ENCODE results near the gene BCL11A.

The BCL11A gene

DNA sequence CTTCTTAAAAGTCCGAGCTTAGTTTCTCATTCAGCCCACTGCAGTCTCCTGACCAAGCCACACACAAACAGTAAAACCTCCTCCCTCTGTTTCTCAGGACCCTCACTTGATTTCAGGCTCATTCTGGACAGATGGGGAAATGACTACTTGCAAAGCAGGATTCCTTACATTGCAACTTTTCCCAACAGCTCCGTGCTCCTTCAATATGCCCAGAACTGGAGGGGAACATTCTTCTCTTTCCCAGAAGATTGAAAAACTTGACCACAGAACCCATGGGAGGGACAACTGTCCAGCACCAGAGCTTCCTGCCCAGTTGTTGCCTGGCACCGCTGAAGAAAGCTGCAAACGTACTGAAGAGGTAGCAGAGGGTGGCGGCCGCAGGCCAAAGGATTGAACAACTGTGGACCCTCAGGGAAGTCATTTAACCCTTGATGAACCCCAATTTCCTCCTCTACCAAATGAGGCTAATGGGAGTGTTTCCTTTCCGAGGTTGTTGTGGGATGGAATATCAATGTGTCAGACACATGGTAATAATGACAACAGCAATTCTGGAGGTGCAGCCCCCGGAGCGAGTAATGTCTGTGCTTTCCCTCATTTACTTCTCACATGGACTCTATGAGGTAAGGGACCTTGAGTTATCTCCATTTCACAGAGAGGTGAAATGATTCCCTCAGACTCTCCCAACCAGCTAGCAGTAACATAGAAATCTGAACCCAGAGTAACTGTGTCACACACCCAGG is 25.0 kb downstream of the BCL11A start:
- DNase-seq (ENCODE audit: low read depth in 1 of 2, low spot score in 1 of 2) = no peak

DNA sequence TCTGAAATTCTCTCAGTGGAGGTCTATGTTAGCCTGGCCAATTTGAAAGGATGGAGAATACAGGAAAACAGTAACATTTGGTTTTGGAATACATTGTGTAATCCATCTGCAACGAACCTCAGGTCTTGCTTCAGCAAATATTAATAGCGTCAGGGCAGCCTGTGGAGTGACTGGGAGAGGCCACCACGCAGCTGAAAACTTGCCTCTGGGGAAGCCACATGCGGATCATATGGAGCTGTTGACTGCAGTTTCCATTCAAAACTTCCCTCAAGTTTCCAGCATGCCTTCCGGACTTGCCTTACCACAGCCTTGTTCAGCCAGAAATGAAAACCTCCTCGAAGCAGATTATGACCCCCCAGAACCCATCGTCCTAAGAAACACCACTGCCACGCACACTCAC is 25.7 kb downstream of the BCL11A start:
- DNase-seq (ENCODE audit: low read depth in 1 of 2, low spot score in 1 of 2) = no peak

DNA sequence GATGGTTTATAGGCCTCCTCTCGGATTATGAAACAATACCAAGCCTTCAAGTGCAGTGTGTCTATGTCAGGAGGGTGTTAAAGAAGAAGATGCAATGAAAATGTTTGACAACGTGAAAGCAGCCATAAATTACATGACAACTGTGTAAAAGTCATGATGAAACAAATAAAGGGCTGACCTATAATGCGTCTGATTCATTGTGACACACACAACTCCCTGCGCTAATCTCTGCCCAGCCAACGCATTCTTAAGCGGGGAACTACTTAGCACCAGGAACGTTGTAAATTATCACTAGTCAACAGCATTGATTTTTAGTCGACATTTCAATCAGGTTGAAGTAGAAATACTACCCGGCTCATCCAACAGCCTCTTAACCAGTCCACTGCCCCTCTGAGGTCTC is 26.8 kb downstream of the BCL11A start:
- no peak for DNase-seq (ENCODE audit: low read depth in 1 of 2, low spot score in 1 of 2)

DNA sequence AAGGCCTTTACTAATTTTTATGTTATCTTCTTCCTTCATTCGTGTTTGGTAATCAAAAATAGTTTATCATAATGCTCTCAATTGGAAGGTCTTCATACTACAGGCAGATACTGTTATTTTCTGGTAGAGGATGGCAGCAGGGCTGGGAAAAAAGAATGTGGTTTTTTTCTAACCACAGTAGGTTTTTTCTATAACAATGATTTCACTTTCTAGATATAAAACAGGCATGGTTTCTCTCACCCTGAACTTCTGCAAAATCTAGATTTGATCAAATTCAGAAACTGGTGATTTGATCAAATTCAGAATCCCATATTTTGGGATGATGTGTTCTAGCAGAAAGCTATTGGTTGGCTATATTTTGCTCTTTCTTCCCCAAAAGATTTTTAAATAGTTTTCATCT is 27.6 kb downstream of the BCL11A start:
- no peak for DNase-seq (ENCODE audit: low read depth in 1 of 2, low spot score in 1 of 2)

DNA sequence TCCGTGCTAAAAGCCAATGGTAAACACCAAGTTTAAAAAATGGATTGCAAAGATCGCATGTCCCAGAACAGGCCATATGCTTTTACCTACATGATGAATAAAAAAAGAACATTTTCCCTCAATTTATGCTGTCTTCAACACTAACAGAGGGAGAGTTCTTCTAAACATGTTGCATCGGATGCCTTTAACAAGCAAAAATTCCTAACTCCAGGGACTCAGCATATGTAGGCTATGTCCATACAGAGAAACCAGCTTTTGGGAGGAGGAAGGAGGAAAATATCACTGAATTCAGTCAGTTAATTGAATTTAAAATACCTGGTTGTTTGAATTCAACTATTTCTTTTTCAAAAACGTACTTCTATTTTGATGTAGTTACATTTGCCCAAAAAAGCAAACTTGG is 28.6 kb downstream of the BCL11A start:
- no peak for DNase-seq (ENCODE audit: low read depth in 1 of 2, low spot score in 1 of 2)

DNA sequence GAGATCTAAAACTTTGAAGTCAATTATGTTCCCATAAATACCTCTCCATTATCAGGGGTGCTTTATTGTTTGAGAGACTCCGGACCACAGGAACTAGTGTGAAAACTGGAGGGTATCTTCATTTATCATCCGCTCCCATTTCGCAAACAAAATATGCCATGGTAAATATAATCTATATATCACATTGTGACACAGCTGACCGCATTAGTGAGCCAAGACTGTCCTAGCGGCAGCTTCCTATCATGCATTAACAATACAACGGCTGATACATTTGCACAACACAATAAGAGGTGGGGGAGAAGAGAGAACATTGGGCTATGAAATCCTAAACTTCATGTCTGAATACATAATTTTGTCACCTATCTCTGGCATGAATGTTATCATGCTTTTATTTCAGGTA is 29.5 kb downstream of the BCL11A start:
- DNase-seq (ENCODE audit: low read depth in 1 of 2, low spot score in 1 of 2) = no peak

DNA sequence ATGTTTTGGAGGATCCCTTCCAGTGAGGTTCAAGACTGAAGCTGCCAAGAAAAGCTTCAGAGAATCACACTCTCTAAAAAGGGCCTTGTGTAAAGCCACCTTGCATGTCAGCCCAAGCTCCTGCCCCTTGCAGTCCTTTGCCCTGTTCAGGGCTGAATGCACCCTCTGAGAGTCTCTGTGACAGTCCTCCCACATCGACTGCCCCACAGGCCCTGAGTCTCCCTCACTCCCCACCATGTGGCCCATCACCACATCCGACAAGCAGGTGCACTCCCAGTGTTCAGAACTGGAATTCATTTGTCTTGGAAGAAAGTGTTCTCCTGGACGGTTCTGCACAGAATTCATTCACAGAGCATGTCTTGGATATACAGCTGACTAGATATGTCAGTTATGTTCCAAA is 31.0 kb downstream of the BCL11A start:
- no peak for DNase-seq (ENCODE audit: low read depth in 1 of 2, low spot score in 1 of 2)

DNA sequence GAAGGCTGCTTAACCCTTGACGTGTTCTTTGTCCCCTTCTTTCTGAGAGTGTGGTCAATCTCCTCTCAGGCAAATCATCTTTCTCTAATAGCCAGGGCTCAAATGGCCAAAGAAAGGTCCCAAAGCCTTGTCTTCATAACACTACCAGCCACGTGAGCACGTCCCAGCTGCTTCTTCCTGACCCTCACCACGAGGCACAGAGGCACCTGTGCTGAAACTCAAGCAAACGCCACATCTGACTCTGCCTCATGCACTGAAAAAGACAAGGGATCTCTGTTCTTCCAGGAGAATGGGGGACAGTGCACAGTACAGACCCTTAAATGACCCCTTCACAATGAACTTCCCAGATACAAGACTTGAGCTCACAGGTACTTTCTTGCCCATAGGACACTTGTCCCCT is 31.8 kb downstream of the BCL11A start:
- no peak for DNase-seq (ENCODE audit: low read depth in 1 of 2, low spot score in 1 of 2)

DNA sequence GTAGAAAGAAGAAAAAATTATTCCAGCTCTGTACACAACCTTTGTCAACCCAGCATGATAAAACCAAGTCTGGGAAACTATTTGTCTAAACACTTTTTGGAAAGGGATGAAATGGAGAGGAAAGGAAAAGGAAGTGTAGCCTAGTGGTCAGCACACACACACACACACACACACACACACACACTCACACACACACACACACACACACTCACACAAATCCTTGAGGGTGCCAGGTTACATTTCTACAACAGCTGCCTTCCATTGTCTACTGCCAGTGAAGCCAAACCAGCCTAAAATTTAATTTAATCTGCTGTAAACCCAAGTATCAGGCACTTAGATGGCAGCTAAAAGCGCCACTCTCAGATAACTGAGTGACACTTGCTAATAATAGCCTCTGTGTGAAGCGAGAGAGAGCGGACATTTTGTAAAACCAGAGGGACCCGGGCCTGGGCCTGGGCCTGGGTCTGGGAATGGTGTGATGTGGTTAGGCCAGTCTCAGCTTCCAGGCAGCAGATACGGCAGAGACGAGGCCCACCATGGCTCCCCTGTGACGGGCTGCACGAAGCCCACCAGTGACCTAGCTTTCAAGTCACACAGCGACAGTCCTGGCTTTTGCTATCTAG is 32.4 kb downstream of the BCL11A start:
- DNase-seq (ENCODE audit: low read depth in 1 of 2, low spot score in 1 of 2) = no peak

DNA sequence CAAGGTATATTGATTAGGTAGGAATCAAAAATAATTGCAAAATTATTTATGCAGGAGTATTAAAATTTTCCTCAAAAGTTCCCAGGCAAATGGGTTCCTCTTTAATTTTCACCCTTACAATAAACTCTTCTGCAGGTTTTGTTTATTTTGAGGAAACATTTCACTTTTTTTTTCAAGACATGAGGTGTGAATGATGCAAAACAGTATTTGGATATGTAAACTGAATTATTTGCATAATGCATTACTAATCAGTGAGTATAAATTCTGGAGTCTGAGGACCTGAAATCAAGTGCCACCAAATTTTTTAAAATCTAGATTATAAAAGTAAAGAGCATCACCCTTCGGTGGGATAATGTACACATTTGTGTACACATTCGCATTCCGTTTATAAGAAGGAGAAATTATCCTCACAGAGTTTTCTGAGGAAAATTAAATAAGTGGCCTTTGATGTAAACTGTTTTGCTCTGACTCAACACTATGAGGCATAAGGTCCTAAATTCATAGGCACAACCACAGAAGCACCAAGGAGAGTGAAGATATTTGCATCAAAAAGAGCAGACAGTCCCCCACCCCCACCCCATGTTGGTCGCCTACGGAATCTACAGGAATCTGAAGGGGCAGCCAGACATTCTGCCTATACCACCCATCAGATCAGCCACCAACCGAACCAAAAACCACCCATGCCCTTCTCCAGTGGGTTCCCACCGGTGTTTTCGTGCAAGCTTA is 33.1 kb downstream of the BCL11A start:
- no peak for DNase-seq (ENCODE audit: low read depth in 1 of 2, low spot score in 1 of 2)

DNA sequence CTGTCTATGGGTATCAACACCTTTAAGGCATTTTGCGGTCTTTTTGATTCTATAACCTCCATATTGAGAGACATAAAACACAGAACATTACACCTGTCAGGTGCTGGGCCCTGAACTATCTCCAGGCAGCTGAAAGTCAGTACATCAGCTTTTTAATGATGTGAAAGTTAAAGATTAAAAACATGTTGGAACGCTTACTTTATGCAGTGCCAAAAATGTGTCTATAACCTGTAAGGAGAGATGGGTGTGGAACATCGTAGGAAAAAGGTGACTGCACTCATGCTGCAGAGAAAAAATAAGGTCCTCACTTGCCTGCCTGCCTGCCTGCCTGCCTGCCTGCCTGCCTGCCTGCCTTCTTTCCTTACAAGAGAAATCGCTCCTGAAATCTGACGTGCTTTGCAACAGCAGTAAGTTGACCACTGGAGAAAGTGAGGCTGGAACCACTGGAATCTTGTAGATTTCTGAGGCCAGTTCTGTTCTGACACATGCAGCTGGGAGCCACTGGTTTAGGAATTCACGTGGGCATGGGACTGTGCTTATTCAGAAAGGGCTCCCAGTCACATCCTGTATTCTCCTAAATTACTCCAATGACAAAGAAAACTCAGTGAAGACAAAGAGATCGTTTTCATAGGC is 34.1 kb downstream of the BCL11A start:
- DNase-seq (ENCODE audit: low read depth in 1 of 2, low spot score in 1 of 2) = no peak

DNA sequence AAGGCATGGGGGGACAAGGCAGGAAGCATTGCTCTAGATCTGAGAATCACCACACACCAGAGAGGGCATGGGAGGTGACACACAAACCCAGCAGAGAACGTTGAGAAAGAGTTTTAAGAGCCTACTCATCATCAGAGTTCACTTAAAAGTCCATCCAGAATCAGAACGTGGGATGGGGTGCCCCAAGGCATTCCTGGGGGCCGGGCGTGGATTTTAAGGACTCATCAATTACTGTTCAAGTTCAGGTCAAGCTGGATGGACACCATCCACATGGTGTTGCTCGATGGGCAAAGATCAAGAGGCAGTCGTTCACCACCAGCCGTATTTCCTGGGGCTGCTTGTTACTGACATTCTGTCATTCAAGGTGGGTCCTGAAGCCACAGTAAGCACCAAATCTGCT is 34.9 kb downstream of the BCL11A start:
- DNase-seq (ENCODE audit: low read depth in 1 of 2, low spot score in 1 of 2) = no peak

DNA sequence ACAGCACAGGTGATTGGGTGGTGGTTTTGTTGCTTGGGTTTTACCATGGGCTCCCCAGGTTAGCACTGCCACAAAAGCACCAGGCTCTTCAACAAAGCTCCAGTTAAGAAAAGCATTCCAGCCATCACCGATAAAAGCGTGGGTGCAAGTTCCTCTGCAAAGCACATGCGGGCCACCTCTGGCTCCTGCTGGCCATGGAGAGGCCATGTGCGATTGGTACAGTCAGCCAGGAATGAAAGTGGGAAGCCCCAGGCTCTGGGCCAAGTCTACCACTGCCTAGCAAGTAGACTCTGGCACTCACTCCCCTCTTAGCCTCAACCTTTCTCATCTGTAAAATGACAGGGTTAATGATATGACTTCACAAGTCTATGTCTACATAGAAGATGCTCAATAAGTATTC is 36.0 kb downstream of the BCL11A start:
- no peak for DNase-seq (ENCODE audit: low read depth in 1 of 2, low spot score in 1 of 2)

DNA sequence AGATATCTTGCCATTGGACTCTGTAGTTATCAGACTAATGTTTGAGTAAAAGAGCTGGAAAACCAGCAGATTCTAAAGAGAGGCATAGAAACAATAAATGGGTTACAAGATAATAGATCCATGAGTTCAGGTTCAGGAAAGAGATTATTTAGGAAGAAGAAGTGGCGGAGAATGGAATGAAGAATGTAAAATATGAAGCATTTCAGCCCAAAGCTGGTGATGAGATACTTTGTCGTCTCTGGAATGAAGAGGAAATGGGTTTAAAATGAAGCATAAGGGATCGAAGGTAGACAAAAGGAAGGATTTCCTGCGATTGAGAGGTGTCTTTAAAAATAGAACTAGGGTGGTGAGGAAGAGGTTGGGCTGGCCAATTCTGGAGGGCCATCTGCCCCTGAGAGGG is 36.6 kb downstream of the BCL11A start:
- DNase-seq (ENCODE audit: low read depth in 1 of 2, low spot score in 1 of 2) = no peak

DNA sequence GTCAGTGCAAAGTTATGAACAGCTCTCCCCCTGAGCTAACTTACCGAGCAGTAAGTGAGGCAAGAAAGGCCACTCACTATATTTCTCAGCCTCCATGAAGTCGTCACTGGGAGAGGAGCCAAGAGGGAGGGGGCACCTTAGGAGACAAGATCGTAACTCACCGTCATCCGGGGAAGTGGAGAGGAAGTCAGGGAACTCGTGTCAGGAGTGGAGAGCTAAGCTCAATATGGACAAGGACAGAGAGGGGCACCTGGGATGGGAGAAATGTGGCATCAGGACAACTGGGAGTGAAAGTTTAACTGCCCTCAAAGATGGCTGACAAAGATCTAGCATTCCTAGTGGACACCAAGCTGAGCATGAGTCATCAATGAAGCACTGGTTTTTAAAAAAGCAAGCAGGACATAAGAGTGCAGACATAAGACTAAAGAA is 37.1 kb downstream of the BCL11A start:
- no peak for DNase-seq (ENCODE audit: low read depth in 1 of 2, low spot score in 1 of 2)

DNA sequence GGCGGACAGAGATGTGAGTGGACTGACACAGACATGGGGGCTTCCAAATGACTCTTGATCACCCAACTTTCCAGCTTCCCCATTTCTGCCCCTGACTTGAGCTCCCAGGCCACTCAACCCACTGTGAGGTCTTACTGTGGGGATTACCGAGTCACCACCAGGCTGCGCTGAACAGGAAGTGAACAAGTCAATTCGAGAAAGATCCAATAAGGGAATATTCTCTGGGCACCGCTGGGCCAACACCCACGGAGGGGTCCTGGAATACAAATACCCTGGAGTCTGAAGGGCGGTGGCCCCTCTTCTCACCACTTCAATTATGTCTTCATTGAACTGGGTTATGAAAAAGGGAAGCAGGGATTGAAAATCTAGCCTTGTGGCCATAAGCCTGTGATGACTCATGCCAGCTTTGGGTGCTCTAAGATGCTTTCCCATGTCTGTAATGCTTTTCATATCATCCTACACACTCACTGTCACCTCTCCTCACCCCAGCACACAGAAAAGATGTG is 37.7 kb downstream of the BCL11A start:
- no peak for DNase-seq (ENCODE audit: low read depth in 1 of 2, low spot score in 1 of 2)

DNA sequence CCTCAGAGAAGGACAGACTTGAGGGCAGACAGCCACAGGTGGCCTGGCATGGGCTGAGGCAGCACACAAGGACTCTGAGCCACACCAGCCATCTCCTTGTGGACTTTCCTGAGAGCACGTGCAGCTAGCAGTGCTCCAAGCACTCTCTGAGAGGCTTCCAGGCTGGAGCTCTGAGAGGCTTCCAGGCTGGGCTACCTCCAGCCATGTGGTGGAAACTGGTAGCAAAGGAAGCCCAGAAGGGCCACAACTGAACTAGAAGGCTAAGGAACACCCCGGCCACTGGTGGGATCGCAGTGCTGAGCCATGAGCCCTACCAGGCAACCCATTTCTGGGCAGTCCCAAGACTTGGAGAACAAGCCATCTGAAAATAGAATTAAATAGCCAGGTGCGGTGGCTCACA is 39.5 kb downstream of the BCL11A start:
- DNase-seq (ENCODE audit: low read depth in 1 of 2, low spot score in 1 of 2) = no peak

DNA sequence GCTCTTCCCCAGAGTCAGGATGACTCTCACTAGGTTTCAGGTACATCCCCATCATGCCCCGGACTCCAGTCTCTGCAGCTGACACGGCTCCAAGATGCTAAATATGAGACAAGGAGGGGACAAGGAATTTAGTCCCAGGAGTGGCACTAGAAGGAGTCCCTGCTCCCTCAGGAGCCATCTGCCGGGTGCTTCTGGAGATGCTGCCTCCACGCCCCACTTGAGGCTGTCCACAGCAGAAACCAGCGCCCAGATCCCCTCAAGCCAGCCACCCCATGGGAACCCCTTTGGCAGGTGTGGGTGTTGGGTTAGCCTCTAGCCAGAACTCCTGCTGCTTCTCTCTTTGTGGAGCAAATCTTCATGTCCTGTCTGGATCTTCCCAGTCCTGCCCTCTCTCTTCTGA is 40.3 kb downstream of the BCL11A start:
- DNase-seq (ENCODE audit: low read depth in 1 of 2, low spot score in 1 of 2) = no peak

DNA sequence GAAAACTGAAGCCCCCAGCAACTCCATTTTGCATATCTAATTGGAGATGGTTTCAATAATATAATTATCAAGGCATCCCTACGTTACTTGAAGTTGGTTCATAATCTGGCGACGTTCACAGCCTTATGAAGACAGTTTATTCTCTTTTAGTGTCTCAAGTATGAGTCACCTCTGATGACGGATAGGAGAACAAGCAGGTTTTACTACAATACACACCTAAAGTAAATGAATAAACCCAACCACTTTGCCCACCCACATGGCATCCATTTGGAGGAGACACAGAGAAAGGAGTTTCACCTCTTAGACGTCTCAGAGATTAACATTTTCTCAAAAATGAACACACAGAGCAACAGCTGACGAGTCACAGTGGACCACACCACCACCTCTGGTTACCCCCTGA is 40.8 kb downstream of the BCL11A start:
- DNase-seq (ENCODE audit: low read depth in 1 of 2, low spot score in 1 of 2) = no peak

DNA sequence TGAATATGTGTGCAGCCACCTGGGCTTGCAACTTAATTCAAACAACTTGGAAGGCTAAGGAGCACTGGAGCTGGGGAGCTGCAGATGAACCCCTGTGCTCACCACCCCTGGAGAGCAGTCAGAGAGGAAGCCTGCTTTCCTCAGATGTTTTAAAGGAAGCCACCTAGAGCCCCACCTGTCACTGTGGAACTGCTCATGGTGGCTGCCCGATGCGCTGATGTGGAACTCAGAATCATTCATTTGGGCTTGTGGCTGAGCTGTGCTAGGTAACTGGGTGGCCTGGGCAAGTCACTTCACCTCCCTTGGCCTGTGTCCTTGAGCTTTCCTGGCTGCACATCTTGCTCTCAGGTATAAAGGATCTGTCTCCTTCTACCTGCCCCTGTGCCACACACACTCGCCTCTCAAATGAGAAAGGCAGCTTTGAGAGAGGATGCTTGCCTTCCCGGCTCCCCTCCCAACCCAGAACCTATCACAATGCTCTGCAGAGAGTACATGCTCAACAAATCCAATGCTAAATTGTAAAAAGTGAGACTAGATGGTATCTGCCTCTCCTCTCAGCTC is 41.3 kb downstream of the BCL11A start:
- no peak for DNase-seq (ENCODE audit: low read depth in 1 of 2, low spot score in 1 of 2)

DNA sequence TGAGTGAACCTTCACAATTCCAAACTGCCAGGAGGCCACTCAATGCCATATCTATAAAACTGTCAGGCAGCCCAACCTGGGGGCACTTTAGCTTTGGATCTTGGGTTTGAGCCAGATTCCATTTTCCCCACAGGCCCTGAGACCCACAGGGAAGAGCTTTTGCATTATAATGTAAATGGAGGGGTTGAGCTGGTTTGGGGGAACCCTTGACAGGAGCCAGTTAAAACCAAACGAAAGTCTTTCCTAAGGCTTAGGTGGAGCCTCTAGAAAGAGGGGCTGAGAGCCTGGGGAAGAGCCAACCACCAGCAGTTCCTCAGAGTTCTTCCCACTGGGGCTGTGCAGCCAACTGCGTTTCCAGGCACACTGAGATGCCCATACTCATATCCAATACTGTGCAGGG is 42.7 kb downstream of the BCL11A start:
- DNase-seq (ENCODE audit: low read depth in 1 of 2, low spot score in 1 of 2) = no peak

DNA sequence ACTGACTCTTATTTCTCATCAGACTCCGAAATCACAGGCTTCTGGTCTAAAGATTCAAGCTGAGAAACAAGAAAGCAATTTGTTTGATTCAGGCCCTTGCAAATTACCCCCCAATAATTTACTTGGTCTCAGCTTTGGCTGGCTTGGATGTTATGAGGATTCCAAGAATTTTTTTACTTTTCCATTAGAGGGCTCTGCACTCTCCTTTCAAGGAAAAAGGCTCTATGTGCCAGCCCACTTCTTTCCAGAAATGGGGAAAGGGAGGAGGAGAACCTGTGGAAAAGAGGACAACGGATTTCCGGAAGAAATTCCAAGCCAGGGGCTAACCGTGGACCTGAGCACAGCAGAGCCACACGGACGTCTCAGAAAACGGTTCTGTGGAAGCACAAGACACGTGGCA is 44.4 kb downstream of the BCL11A start:
- no peak for DNase-seq (ENCODE audit: low read depth in 1 of 2, low spot score in 1 of 2)

All from stimulated activated CD4-positive, alpha-beta T cell treated with anti-CD3 and anti-CD28 coated beads, Interleukin-15, amount 100 ng/mL, for 1 hour (primary cell).